ENCODE measurements around the gene CORO7. TPM values are rescaled to one million over a fixed set of nuclear protein-coding genes. Genes with fewer than 3 reads are reported as not detected.
"Not testable (repeated sequence)": the region's sequence is repeated elsewhere in the genome, so short reads cannot be mapped to it uniquely, and the experiment has no call there.

CORO7 gene
- total RNA-seq, 1 donor from 2014 or later = 10.1 TPM

GRCh38 chr16:4333714-4334113 lies 82.7 kb downstream of the CORO7 start:
- intact Hi-C loops (cut with micrococcal nuclease) = loop anchor here (5.0 kb wide), 1 partner anchor 46 kb away; no protein-coding TSS in a partner anchor
- not testable (repeated sequence) for ATAC-seq, DNase-seq

- intact Hi-C loops (cut with micrococcal nuclease) = loop anchor here (5.0 kb wide), 1 partner anchor 46 kb away; no protein-coding TSS in a partner anchor
- no peak for ATAC-seq
Observed at GRCh38 chr16:4333308-4333638, 83.1 kb downstream of the CORO7 start.

GRCh38 chr16:4332623-4333307 lies 83.6 kb downstream of the CORO7 start:
- intact Hi-C loops (cut with micrococcal nuclease) = loop anchor here (5.0 kb wide), 1 partner anchor 45 kb away; no protein-coding TSS in a partner anchor
- no peak for ATAC-seq
- DNase-seq = no peak

More at GRCh38 chr16:4333308-4333638, 83.1 kb downstream of the CORO7 start:
- DNase-seq = no peak

GRCh38 chr16:4332083-4332482 lies 84.3 kb downstream of the CORO7 start:
- no peak for ATAC-seq
- intact Hi-C loops (cut with micrococcal nuclease) = loop anchor here (5.0 kb wide), 1 partner anchor 45 kb away; no protein-coding TSS in a partner anchor
- DNase-seq = no peak

- intact Hi-C loops (cut with micrococcal nuclease) = loop anchor here (5.0 kb wide), 1 partner anchor 43 kb away; no protein-coding TSS in a partner anchor
- peak; percentile 92 for DNase-seq
Observed at GRCh38 chr16:4330277-4330874, 86.0 kb downstream of the CORO7 start.

GRCh38 chr16:4328782-4329775 lies 87.3 kb downstream of the CORO7 start:
- ATAC-seq (peak; percentile 63), DNase-seq (peak; percentile 61)
- intact Hi-C loops (cut with micrococcal nuclease) = no loop called here

More at GRCh38 chr16:4330277-4330874, 86.0 kb downstream of the CORO7 start:
- peak; percentile 61 for ATAC-seq

GRCh38 chr16:4328046-4328781 lies 88.2 kb downstream of the CORO7 start:
- DNase-seq (peak; percentile 87), ATAC-seq (peak; percentile 81)
- intact Hi-C loops (cut with micrococcal nuclease) = no loop called here

- ATAC-seq (peak; percentile 1), DNase-seq (no peak)
- intact Hi-C loops (cut with micrococcal nuclease) = no loop called here
Observed at GRCh38 chr16:4327386-4328045, 88.9 kb downstream of the CORO7 start.

- intact Hi-C loops (cut with micrococcal nuclease) = no loop called here
- DNase-seq (no peak), ATAC-seq (no peak)
Observed at GRCh38 chr16:4325253-4325758, 91.1 kb downstream of the CORO7 start.

- intact Hi-C loops (cut with micrococcal nuclease) = no loop called here
- ATAC-seq = no peak
- no peak for DNase-seq
Observed at GRCh38 chr16:4324492-4325252, 91.7 kb downstream of the CORO7 start.

GRCh38 chr16:4323845-4324488 lies 92.4 kb downstream of the CORO7 start:
- peak; percentile 79 for DNase-seq
- intact Hi-C loops (cut with micrococcal nuclease) = no loop called here
- peak; percentile 53 for ATAC-seq

- intact Hi-C loops (cut with micrococcal nuclease) = no loop called here
- peak; percentile 44 for ATAC-seq
- peak; percentile 61 for DNase-seq
Observed at GRCh38 chr16:4323071-4323844, 93.1 kb downstream of the CORO7 start.

GRCh38 chr16:4322121-4323052 lies 94.0 kb downstream of the CORO7 start:
- intact Hi-C loops (cut with micrococcal nuclease) = no loop called here
- no peak for ATAC-seq
- DNase-seq = no peak

GRCh38 chr16:4321286-4322120 lies 94.9 kb downstream of the CORO7 start:
- DNase-seq (no peak), ATAC-seq (no peak)
- intact Hi-C loops (cut with micrococcal nuclease) = no loop called here

All from left ventricle myocardium superior (tissue), 1 donor.